8988T (cell line): ENCODE data around the gene RYR2.
"Not testable (repeated sequence)": the region's sequence is repeated elsewhere in the genome, so short reads cannot be mapped to it uniquely, and the experiment has no call there.

Experiments used
- DNase-seq: peaks from one replicate; pipeline ENCODE4 v3.0.0; 2011

RYR2 gene

DNA sequence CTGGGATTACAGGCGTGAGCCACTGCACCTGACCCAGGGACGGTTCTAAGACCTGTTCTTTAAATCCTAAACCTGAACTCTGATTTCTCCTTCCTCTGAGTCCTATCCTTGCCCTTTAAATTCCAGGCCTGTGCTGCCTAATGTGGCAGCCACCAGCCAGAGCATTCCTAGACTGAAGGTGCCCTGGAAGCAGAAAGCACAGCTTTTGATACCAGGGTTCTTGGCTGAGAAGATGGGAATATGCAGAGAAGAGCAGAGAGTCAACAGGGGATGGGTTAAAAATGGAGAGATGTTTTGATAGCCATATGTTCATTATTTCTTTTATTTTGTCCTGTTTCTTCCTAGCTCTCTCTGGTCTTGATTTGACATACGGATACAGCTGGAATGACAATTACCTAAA, 49.7 kb downstream of the RYR2 start:
- DNase-seq, result no peak

- DNase-seq, result no peak
Measured at GRCh38 chr1:237093691-237094090, 51.7 kb downstream of the RYR2 start.

DNA sequence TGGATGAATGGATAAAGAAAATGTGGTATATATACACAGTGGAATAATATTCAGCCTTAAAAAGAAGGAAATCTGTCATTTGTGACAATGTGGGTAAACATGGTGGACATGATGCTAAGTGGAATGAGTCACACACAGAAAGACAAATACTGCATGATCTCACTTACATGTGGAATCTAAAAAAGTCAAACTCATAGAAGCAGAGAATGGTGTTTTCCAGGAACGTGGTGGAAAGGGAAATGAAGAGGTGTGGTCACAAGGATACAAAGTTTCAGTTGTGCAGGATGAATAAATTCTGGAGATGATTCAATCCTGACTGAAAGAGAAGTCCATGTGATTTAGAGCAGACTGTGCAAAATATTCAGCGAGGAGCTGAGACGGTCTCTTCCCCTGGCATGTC, 56.6 kb downstream of the RYR2 start:
- no peak for DNase-seq

DNA sequence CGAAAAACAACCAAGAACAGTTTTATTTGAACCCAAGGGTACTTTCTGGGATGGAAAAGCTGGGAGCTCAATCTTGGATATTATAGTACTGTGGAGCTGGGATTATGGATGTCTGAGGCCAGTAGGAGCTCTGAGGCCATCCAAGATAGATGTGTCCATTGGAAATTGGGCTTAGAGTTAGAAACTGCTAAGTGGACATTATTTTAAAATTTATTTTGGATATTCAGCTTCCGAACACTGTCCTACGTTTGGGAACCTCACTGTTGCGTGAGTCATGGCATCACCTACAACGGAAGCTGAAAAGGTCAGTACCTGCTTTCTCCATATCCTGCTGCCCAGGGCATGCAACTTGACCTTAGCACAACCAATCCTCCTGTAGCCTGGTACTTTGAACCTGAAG, 61.0 kb downstream of the RYR2 start:
- no peak for DNase-seq

GRCh38 chr1:237104096-237104495, 62.1 kb downstream of the RYR2 start:
- no peak for DNase-seq

DNA sequence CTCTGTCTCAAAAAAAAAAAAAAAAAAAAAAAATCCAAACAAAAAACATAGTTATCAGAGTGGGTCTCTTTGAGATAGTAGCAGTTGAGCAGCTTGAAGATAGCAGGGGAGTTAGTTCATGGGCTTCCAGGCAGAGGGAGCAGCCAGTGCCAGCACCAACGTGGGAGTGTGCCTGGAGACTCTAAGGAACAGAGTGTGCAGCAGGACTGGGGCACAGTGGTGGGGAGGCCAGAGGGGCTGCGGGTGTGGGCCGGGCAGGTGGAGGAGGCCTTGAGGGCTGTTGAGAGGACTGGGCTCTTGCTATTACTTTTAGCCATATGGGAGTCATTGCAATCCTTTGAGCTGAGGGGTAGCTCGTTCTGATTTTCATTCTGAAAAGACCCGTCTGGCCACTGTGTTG, 63.8 kb downstream of the RYR2 start:
- DNase-seq, result no peak

GRCh38 chr1:237108297-237109040, 66.5 kb downstream of the RYR2 start:
- DNase-seq, result no peak

- DNase-seq, result no peak
Measured at GRCh38 chr1:237111807-237112206, 69.8 kb downstream of the RYR2 start.

DNA sequence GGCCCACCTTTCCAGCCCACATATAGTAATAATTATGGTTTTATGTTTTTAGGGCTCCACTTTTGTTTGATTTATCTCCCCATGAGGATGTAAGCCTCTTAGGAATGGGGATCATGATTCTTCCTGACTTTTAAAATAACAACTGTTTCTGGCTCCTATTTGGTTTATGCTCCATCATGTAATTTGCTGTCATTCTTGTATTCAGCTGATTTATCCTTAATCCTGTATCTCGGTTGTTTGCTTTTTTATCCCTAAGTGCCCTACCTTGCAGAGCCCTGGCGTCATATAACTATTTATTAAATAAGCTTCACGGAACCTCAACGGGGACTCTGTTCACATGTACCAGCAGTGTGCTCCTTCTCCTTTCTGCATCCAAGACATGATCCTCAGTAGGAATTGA, 70.7 kb downstream of the RYR2 start:
- DNase-seq, result no peak

DNA sequence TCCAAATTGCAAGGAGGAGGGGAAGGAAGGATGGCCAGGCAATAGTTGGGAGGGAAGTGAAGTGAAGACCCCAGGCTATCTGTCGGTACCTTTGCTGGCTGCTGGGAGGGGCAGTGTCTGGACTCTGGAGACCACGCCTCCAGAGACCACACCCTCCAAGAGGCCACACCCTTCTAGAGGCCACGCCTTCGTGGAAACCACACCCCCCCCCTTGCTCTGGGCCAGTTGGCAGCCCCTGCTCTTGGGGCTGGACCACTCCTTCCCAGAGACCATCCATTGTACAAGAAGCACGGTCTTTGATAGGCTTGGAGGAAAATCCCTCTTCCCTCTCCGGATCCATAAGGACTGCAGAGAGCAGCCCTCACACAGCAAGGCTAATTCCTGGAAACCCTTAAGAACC, 73.1 kb downstream of the RYR2 start:
- DNase-seq, result no peak

GRCh38 chr1:237119091-237119490, 77.1 kb downstream of the RYR2 start:
- no peak for DNase-seq

- no peak for DNase-seq
Measured at GRCh38 chr1:237120683-237121082, 78.7 kb downstream of the RYR2 start.

DNA sequence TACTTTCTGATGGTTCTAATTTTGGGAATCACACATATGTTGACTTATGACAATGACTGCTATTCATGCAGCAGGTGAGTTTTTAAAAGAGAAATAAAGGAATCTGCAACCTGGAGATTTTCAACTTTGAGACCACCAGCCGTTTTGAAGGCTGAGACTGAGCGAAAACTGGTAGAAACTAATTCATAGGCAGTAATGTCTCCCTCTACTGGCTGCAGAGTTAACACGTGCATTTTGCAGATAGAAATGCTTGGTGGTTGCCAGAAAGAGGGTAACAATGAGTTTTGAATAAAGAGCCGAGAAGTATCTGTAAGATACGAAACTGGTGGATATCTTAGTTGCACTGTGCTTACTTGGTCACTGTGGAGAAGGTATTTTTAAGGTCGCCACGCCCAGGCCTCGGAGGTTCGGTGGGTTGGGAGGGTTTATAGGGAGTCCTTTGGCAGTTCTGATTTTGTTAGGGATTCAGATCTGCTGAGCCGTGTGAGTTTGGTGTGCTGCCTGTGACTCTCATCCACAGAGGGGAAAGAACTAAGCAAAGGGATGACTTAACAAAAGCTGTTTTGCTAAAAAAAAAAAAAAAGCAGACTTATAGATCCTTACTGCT, 83.0 kb downstream of the RYR2 start:
- DNase-seq, result peak; percentile 25

DNA sequence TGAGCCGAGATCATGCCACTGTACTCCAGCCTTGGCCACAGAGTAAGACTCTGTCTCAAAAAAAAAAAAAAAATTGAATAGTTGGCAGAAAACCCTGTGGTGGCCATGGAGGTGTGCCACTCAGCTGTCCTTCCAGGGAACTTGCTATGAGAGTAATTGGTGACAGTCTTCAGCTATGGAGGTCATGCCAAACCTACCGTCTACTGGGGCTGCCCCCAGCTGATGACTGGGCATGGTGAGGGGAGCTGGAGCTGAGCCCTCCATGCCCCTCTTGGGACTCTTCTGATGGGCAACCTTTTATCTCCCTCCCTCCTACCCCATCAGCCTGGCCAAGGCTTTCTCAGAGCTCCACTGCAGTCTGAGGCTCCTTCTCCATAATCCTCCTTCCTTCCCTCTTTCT, 84.2 kb downstream of the RYR2 start:
- no peak for DNase-seq

DNA sequence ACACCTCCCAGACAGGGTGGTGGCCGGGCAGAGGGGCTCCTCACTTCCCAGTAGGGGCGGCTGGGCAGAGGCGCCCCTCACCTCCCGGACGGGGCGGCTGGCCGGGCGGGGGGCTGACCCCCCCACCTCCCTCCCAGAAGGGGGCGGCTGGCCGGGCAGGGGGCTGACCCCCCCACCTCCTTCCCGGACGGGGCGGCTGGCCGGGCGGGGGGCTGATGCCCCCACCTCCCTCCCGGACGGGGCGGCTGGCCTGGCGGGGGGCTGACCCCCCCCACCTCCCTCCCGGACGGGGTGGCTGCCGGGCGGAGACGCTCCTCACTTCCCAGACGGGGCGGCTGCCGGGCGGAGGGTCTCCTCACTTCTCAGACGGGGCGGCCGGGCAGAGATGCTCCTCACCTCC, 85.3 kb downstream of the RYR2 start:
- not testable (repeated sequence) for DNase-seq

- no peak for DNase-seq
Measured at GRCh38 chr1:237133921-237134320, 91.9 kb downstream of the RYR2 start.

- no peak for DNase-seq
Measured at GRCh38 chr1:237134929-237135328, 92.9 kb downstream of the RYR2 start.

- no peak for DNase-seq
Measured at GRCh38 chr1:237138551-237138950, 96.6 kb downstream of the RYR2 start.

DNA sequence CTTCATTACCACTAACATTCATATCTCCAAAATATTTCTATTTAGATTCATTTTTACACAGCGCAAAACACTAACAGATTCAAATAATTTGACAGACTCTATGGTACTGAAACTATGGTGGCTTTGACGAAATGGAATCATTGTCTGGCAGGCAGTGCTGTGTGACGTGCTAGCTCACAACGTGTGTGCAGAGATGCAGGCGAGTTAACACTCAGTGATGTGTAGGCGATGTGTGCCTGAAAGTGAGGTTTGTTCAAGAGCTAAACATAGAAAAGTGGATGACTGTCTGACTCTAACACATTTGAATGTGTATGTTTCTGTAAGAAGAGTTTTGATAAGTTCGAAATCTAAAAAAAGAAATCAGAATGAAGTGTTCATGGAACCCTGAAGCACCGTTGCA, 97.7 kb downstream of the RYR2 start:
- no peak for DNase-seq

DNA sequence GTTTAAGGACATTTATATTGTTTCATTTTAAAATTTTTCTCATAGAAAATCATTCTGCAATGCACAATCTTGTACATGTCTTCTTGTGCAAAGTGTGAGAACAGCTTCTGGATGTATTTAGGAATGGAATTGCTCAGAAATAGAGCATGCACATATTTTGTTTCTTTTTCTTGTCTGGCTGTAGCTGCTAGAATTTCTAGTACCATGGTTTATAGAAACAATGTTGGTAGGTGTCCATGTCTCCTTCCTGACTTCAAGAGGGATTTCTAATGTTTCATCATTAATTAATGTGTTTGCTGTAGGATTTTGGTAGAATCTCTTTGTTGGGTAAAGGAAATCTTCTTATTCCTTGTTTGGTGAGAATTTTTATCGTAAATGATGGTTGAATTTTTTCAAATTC, 99.0 kb downstream of the RYR2 start:
- DNase-seq, result no peak

- DNase-seq, result no peak
Measured at GRCh38 chr1:237141502-237141901, 99.5 kb downstream of the RYR2 start.

- DNase-seq, result no peak
Measured at GRCh38 chr1:237145379-237146135, 103.6 kb downstream of the RYR2 start.

DNA sequence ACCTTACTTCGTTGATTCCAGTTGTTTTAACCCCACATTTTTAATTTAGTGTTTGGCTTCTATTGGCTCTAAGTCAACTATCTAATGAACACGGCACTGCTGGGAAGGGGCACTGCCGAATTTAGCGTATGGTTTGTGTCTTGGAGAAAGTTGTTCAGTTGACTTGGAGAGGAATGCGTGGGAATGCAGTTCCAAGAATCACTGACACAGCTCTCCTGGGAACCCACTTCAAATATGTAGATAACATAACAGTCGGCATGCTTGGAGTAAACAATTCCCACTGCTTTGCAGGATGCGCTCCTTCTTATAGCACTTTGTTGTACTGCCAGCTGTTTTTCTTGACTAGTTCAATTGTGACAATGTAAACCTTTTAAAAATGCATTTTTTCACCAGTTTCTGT, 104.3 kb downstream of the RYR2 start:
- no peak for DNase-seq

DNA sequence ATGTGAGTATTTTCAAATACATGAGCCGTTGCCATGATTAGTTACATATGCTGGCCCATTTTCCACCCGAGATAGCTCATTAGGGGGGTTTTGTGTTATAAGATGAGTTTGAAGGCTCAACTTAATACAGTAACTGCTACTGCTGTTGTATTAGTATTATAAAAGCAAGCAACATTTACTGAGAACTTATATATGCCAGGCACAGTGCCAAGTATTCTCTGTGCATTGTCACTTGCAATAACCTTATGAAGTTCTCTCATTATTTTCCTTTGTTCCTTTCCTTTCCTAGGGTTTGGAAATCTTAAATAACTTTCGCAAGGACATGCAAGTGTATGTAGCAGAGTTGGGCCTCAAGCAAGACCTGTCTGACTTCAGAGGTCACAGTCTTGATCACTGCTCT, 107.9 kb downstream of the RYR2 start:
- DNase-seq, result no peak
